Measurements from ENCODE around the gene USP12.

DNA sequence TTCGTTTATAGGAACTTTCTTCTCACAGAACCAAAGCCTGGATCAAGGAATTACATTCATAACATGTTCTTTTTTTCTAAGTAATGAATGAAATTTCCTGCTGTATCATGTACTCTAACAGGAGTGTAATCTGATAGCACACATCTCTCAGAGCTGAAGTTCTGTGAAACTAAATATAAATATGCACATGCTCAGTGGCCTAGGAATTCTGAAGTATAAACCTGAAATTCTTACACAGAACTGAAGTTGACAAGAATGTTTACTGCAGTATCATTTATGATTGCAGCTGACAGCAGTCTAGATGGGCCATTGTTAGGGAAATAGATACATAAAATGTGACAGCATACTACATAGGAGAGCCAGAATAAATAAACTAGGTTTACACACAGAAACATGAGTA, 54.5 kb downstream of the USP12 start:
- TF ChIP-seq CTCF (IDR thresholded peaks at IDR 0.05; ENCODE audit: low read depth, low read length) = no peak
- TF ChIP-seq EZH2phosphoT487 (IDR thresholded peaks at IDR 0.05; ENCODE audit: low read depth) = no peak

All from OCI-LY3 (cell line).